ENCODE results near the gene PAK2.
"Not testable (repeated sequence)": the region's sequence is repeated elsewhere in the genome, so short reads cannot be mapped to it uniquely, and the experiment has no call there.

Gene PAK2

DNA sequence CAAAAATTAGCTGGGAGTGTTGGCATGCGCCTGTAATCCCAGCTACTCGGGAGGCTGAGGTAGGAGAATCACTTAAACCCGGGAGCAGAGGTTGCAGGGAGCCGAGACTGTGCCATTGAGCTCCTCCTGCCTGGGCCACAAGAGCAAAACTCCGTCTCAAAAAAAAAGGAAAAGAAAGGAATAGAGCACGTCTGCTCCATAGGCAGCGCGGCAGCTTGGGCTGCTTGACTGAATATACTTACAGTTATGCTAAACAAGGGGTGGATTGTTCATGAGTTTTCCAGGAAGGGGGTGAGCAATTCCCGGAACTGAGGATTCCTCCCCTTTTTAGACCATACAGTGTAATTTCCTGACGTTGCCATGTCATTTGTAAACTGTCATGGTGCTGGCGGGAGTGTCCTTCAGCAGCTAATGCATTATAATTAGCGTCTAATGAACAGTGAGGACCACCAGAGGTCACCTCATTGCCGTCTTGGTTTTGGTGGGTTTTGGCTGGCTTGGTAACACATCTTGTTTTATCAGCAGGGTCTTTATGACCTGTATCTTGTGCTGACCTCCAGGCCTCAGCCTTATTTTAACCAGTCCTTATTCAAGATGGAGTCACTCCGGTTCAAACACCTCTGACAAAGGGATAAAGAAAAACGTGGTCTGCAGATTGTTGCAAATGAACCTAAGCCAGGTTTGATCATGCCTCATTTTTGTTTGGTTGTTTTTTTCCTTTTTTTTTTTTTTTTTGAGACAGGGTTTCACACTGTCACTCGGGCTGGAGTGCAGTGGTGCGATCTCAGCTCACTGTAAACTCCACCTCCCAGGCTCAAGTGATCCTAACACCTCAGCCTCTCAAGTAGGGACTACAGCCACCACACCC is 103.1 kb downstream of the PAK2 start:
- Histone ChIP-seq H3K18ac (ENCODE audit: low read length) (no peak overlapping the region), H2BK120ac (ENCODE audit: low read depth, low read length) (no peak overlapping the region), H3K9ac (ENCODE audit: low read length) (no peak overlapping the region), H4K8ac (ENCODE audit: low read depth, low read length) (no peak overlapping the region), H2AK5ac (ENCODE audit: low read length) (no peak overlapping the region), H3K4me2 (ENCODE audit: low read length) (no peak overlapping the region), H3K27ac (ENCODE audit: low read depth, low read length) (no peak overlapping the region), H3K27me3 (ENCODE audit: insufficient read depth, low read length, poor library complexity) (no peaks in the 10 kb centered on the region), H2BK15ac (replicated peaks; ENCODE audit: low read depth) (no peak overlapping the region), H3K79me2 (ENCODE audit: control insufficient read depth, insufficient read depth, low read length) (no peaks in the 10 kb centered on the region), H3K56ac (ENCODE audit: low read length) (no peak overlapping the region), H3K23ac (ENCODE audit: low read length) (no peak overlapping the region), H2BK5ac (ENCODE audit: low read length) (no peak overlapping the region), H3K79me1 (ENCODE audit: low read length) (no peaks in the 10 kb centered on the region), H3K4ac (ENCODE audit: low read depth, low read length) (no peak overlapping the region), H4K5ac (ENCODE audit: low read length) (no peak overlapping the region), H3K36me3 (ENCODE audit: control insufficient read depth, insufficient read depth, low read length) (no peaks in the 10 kb centered on the region), H3K4me1 (ENCODE audit: control insufficient read depth, low read depth, low read length) (no peaks in the 10 kb centered on the region), H3K4me3 (ENCODE audit: low read length) (no peak overlapping the region)
- WGBS (ENCODE audit: extremely low coverage, insufficient coverage, low lambda C conversion rate), result no CpG with 5 or more reads among the region's 17 CpGs
- no peak for DNase-seq

DNA sequence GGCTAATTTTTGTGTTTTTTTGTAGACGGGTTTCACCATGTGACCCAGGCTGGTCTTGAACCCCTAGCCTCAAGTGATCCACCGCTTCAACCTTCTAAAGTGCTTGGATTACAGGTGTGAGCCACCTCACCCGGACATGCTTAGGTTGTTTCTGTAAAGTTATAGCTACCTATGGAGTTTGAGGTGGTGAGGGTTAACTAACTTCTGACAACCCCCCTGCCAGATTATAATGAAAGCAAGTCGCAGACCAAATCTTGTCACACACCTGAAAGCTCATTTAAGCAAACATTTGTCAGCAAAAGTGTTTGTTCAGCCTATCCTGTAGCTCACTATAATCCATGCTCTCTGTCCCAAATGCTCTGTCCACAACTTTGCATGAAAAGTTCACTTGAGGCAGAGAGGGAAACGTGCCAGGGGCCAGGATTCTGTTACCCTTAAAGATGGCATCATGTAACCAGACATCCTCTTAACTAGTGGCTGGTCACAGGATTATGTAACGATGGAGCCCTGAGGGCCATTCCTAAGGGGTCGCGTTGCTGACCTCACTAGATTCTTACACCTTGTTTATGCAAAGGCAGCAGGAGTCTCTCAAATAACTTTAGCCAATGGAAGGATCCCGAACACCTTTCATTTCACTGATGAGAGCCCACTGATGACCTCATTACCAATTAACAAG is 103.9 kb downstream of the PAK2 start:
- Histone ChIP-seq H3K23ac (ENCODE audit: low read length) (no peak overlapping the region), H3K9ac (ENCODE audit: low read length) (no peak overlapping the region), H4K8ac (ENCODE audit: low read depth, low read length) (no peak overlapping the region), H2AK5ac (ENCODE audit: low read length) (no peak overlapping the region), H2BK120ac (ENCODE audit: low read depth, low read length) (no peak overlapping the region), H3K4ac (ENCODE audit: low read depth, low read length) (no peak overlapping the region), H3K4me3 (ENCODE audit: low read length) (no peak overlapping the region), H3K27me3 (ENCODE audit: insufficient read depth, low read length, poor library complexity) (no peaks in the 10 kb centered on the region), H3K36me3 (ENCODE audit: control insufficient read depth, insufficient read depth, low read length) (no peaks in the 10 kb centered on the region), H2BK5ac (ENCODE audit: low read length) (no peak overlapping the region), H3K4me1 (ENCODE audit: control insufficient read depth, low read depth, low read length) (no peaks in the 10 kb centered on the region), H3K79me2 (ENCODE audit: control insufficient read depth, insufficient read depth, low read length) (no peaks in the 10 kb centered on the region), H3K56ac (ENCODE audit: low read length) (no peak overlapping the region), H2BK15ac (replicated peaks; ENCODE audit: low read depth) (no peak overlapping the region), H3K79me1 (ENCODE audit: low read length) (no peaks in the 10 kb centered on the region), H3K4me2 (ENCODE audit: low read length) (no peak overlapping the region), H3K18ac (ENCODE audit: low read length) (no peak overlapping the region), H4K5ac (ENCODE audit: low read length) (no peak overlapping the region), H3K27ac (ENCODE audit: low read depth, low read length) (no peak overlapping the region)
- WGBS (ENCODE audit: extremely low coverage, insufficient coverage, low lambda C conversion rate), result no CpG with 5 or more reads among the region's 9 CpGs
- DNase-seq, result peak; percentile 44

GRCh38 chr3:196844235-196845219 is 104.9 kb downstream of the PAK2 start:
- not testable (repeated sequence) for H2BK15ac ChIP-seq (replicated peaks; ENCODE audit: low read depth); H2AK5ac ChIP-seq (ENCODE audit: low read length); H3K18ac ChIP-seq (ENCODE audit: low read length); H4K8ac ChIP-seq (ENCODE audit: low read depth, low read length); H2BK120ac ChIP-seq (ENCODE audit: low read depth, low read length); H3K79me2 ChIP-seq (ENCODE audit: control insufficient read depth, insufficient read depth, low read length); H3K27me3 ChIP-seq (ENCODE audit: insufficient read depth, low read length, poor library complexity); DNase-seq; H3K4me3 ChIP-seq (ENCODE audit: low read length); H2BK5ac ChIP-seq (ENCODE audit: low read length); H3K36me3 ChIP-seq (ENCODE audit: control insufficient read depth, insufficient read depth, low read length); H4K5ac ChIP-seq (ENCODE audit: low read length); H3K4ac ChIP-seq (ENCODE audit: low read depth, low read length); H3K9ac ChIP-seq (ENCODE audit: low read length); H3K4me2 ChIP-seq (ENCODE audit: low read length); H3K56ac ChIP-seq (ENCODE audit: low read length); H3K4me1 ChIP-seq (ENCODE audit: control insufficient read depth, low read depth, low read length); H3K23ac ChIP-seq (ENCODE audit: low read length); H3K79me1 ChIP-seq (ENCODE audit: low read length); H3K27ac ChIP-seq (ENCODE audit: low read depth, low read length)
- no CpG with 5 or more reads among the region's 22 CpGs for WGBS (ENCODE audit: extremely low coverage, insufficient coverage, low lambda C conversion rate)

GRCh38 chr3:196848375-196848774 is 108.7 kb downstream of the PAK2 start:
- no CpG with 5 or more reads among the region's 4 CpGs for WGBS (ENCODE audit: extremely low coverage, insufficient coverage, low lambda C conversion rate)

DNA sequence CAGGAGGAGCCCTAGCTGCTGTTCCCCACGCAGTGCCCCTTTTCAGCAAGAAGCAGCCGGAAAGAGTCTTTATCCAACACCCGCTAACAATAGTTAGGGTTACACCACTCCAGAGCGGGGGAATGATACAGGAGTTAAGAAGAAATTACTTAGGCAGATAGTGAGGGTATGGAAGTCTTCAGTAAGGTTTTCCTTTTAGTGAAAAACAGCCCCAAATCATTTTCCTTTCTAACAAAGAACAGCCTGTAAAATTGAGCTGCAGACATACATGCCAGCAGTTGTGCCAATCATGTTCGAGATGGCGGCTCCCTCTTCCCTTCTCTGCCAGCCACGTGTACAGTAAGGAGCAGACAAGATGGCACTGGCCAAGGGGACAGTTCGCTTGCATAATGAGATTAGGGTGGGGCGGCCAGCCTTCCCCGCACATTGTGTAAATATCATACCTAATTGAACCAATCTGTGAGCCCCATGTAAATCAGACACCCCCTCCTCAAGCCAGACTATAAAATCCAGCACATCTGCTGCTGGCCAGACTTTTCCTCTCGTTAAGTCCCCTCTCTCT is 109.6 kb downstream of the PAK2 start:
- Histone ChIP-seq H3K4ac (ENCODE audit: low read depth, low read length) (no peak overlapping the region), H2BK5ac (ENCODE audit: low read length) (no peak overlapping the region), H3K79me2 (ENCODE audit: control insufficient read depth, insufficient read depth, low read length) (no peaks in the 10 kb centered on the region), H3K4me1 (ENCODE audit: control insufficient read depth, low read depth, low read length) (no peaks in the 10 kb centered on the region), H2BK15ac (replicated peaks; ENCODE audit: low read depth) (no peak overlapping the region), H4K5ac (ENCODE audit: low read length) (no peak overlapping the region), H3K79me1 (ENCODE audit: low read length) (no peaks in the 10 kb centered on the region), H3K4me3 (ENCODE audit: low read length) (no peak overlapping the region), H2BK120ac (ENCODE audit: low read depth, low read length) (no peak overlapping the region), H3K27me3 (ENCODE audit: insufficient read depth, low read length, poor library complexity) (no peaks in the 10 kb centered on the region), H4K8ac (ENCODE audit: low read depth, low read length) (no peak overlapping the region), H3K56ac (ENCODE audit: low read length) (no peak overlapping the region), H3K4me2 (ENCODE audit: low read length) (no peak overlapping the region), H3K18ac (ENCODE audit: low read length) (no peak overlapping the region), H3K9ac (ENCODE audit: low read length) (no peak overlapping the region), H2AK5ac (ENCODE audit: low read length) (no peak overlapping the region), H3K27ac (ENCODE audit: low read depth, low read length) (no peak overlapping the region), H3K36me3 (ENCODE audit: control insufficient read depth, insufficient read depth, low read length) (no peaks in the 10 kb centered on the region), H3K23ac (ENCODE audit: low read length) (no peak overlapping the region)
- no CpG with 5 or more reads among the region's 11 CpGs for WGBS (ENCODE audit: extremely low coverage, insufficient coverage, low lambda C conversion rate)
- DNase-seq, result no peak

More at GRCh38 chr3:196848375-196848774, 108.7 kb downstream of the PAK2 start:
- not testable (repeated sequence) for H2AK5ac ChIP-seq (ENCODE audit: low read length); H3K56ac ChIP-seq (ENCODE audit: low read length); H2BK15ac ChIP-seq (replicated peaks; ENCODE audit: low read depth); H3K79me1 ChIP-seq (ENCODE audit: low read length); H3K36me3 ChIP-seq (ENCODE audit: control insufficient read depth, insufficient read depth, low read length); H3K4ac ChIP-seq (ENCODE audit: low read depth, low read length); H3K18ac ChIP-seq (ENCODE audit: low read length); H4K5ac ChIP-seq (ENCODE audit: low read length); H3K4me1 ChIP-seq (ENCODE audit: control insufficient read depth, low read depth, low read length); H3K4me3 ChIP-seq (ENCODE audit: low read length); H3K23ac ChIP-seq (ENCODE audit: low read length); H3K27me3 ChIP-seq (ENCODE audit: insufficient read depth, low read length, poor library complexity); H4K8ac ChIP-seq (ENCODE audit: low read depth, low read length); H3K79me2 ChIP-seq (ENCODE audit: control insufficient read depth, insufficient read depth, low read length); H2BK5ac ChIP-seq (ENCODE audit: low read length); H3K27ac ChIP-seq (ENCODE audit: low read depth, low read length); H3K4me2 ChIP-seq (ENCODE audit: low read length); H2BK120ac ChIP-seq (ENCODE audit: low read depth, low read length); H3K9ac ChIP-seq (ENCODE audit: low read length)
- DNase-seq, result peak; percentile 25

Data from mesendoderm (in vitro differentiated cells).